22Rv1 (cell line): ENCODE data around the gene CACNA2D4.

Experiments
- CTCF ChIP-seq: fragments of 450-650 bp; IDR thresholded peaks from 2 replicates; pipeline ENCODE4 v1.5.1; 2017; ENCODE audit warnings: mild to moderate bottlenecking
- ZFX ChIP-seq: fragments of 450-650 bp; IDR thresholded peaks from 2 replicates; pipeline ENCODE4 v1.6.1; 2017; ENCODE audit warnings: antibody characterized with exemption, borderline replicate concordance

GRCh38 chr12:1832801-1833595 lies 85.5 kb downstream of the CACNA2D4 start:
- TF ChIP-seq CTCF (no peak; the same call in 1 of the 2 replicates), ZFX (no peak)
